ENCODE results near the gene TXK. TPM values are rescaled to one million over a fixed set of nuclear protein-coding genes. Genes with fewer than 3 reads are reported as not detected.

Gene TXK
- total and polyA plus RNA-seq, 12 donors: 0.55 to 4.9 (median 1.4) TPM

GRCh38 chr4:48079972-48080391, 54.1 kb downstream of the TXK start:
- Histone ChIP-seq H3K36me3 (replicated peaks in 1 of 2) (no peaks in the 10 kb centered on the region), H3K27me3 (no peaks in the 10 kb centered on the region), H3K9me3 (replicated peaks in 1 of 3) (no peaks in the 10 kb centered on the region), H3K4me1 (replicated peaks in 1 of 2) (peaks cover 4 to 6% of the 10 kb centered on the region in 2 donors), H3K27ac (no peak overlapping the region), H3K4me3 (no peak overlapping the region)
- intact Hi-C loops (cut with DNase I): no loop called here
- no peak for TF ChIP-seq CTCF (IDR thresholded peaks at IDR 0.05)
- no peak for DNase-seq
- 66 to 94% (median 85%) methylated on average over 3 of the region's 3 CpGs for WGBS, 4 donors

- TF ChIP-seq CTCF (IDR thresholded peaks at IDR 0.05) (no peak), POLR2A (IDR thresholded peaks at IDR 0.05) (no peak)
- Histone ChIP-seq H3K36me3 (replicated peaks in 1 of 2) (no peaks in the 10 kb centered on the region), H3K27me3 (no peaks in the 10 kb centered on the region), H3K4me1 (replicated peaks in 1 of 2) (peaks cover 4 to 6% of the 10 kb centered on the region in 2 donors), H3K9me3 (replicated peaks in 1 of 3) (no peaks in the 10 kb centered on the region), H3K4me3 (no peak overlapping the region), H3K27ac (no peak overlapping the region)
- no peak for DNase-seq
- intact Hi-C loops (cut with DNase I): no loop called here
- WGBS, 4 donors: 66 to 77% (median 75%) methylated on average over 5 of the region's 5 CpGs
Measured at GRCh38 chr4:48078862-48079655, 55.0 kb downstream of the TXK start.

- H3K36me3 ChIP-seq (replicated peaks in 1 of 2): no peaks in the 10 kb centered on the region
Measured at GRCh38 chr4:48078425-48078824, 55.6 kb downstream of the TXK start.

GRCh38 chr4:48074657-48075056, 59.4 kb downstream of the TXK start:
- no peak for DNase-seq
- TF ChIP-seq POLR2A (IDR thresholded peaks at IDR 0.05) (no peak), CTCF (IDR thresholded peaks at IDR 0.05) (no peak)
- intact Hi-C loops (cut with DNase I): no loop called here
- Histone ChIP-seq H3K4me1 (replicated peaks in 1 of 2) (no peaks in the 10 kb centered on the region), H3K27ac (no peak overlapping the region), H3K4me3 (no peak overlapping the region), H3K27me3 (no peaks in the 10 kb centered on the region), H3K36me3 (replicated peaks in 1 of 2) (no peaks in the 10 kb centered on the region), H3K9me3 (replicated peaks in 1 of 3) (no peaks in the 10 kb centered on the region)
- 67 to 87% (median 74%) methylated on average over 1 of the region's 1 CpG for WGBS, 4 donors

More at GRCh38 chr4:48078425-48078824, 55.6 kb downstream of the TXK start:
- Histone ChIP-seq H3K4me1 (replicated peaks in 1 of 2) (peaks cover 4 to 6% of the 10 kb centered on the region in 2 donors), H3K4me3 (no peak overlapping the region), H3K27me3 (no peaks in the 10 kb centered on the region), H3K9me3 (replicated peaks in 1 of 3) (no peaks in the 10 kb centered on the region), H3K27ac (no peak overlapping the region)
- DNase-seq: no peak
- TF ChIP-seq CTCF (IDR thresholded peaks at IDR 0.05) (no peak), POLR2A (IDR thresholded peaks at IDR 0.05) (no peak)
- 69 to 94% (median 83%) methylated on average over 2 of the region's 2 CpGs for WGBS, 4 donors
- intact Hi-C loops (cut with DNase I): no loop called here
